Prostate gland (tissue), 2 donors: ENCODE measurements around the gene KCNN4. TPM values are rescaled to one million over a fixed set of nuclear protein-coding genes. Genes with fewer than 3 reads are reported as not detected.
"Not testable (repeated sequence)": the region's sequence is repeated elsewhere in the genome, so short reads cannot be mapped to it uniquely, and the experiment has no call there.

Experiments used
- DNase-seq: peaks from one replicate; pipeline ENCODE4 v3.0.0-alpha.2; 2019; ENCODE audit warnings: low spot score
- H3K27ac ChIP-seq, 2 donors: fragments of 200-600 bp; sonication (generic); 2 replicates each; pipeline ENCODE4 v1.5.1; 2017 to 2019
- H3K27me3 ChIP-seq: fragments of 200-600 bp; sonication (generic); replicated peaks from 2 replicates; pipeline ENCODE4 v1.5.1; 2019; ENCODE audit not compliant: insufficient read depth
- H3K36me3 ChIP-seq, 2 donors: fragments of 200-600 bp; sonication (generic); 1 replicate in 1 of 2; 2 replicates in 1 of 2; pipeline versions ENCODE4 v1.5.1 to v1.8.1; 2017 to 2019
- H3K4me1 ChIP-seq: fragments of 200-600 bp; sonication (generic); replicated peaks from 2 replicates; pipeline ENCODE4 v1.5.1; 2019
- H3K4me3 ChIP-seq, 2 donors: fragments of 200-600 bp; sonication (generic); 2 replicates each; pipeline ENCODE4 v1.5.1; 2017 to 2019
- H3K9me3 ChIP-seq: fragments of 200-600 bp; sonication (generic); 2 replicates; pipeline ENCODE4 v1.5.1; 2017
- CTCF ChIP-seq, 4 experiments: fragments of 200-600 bp in 2 of 4; fragments of 450-650 bp in 2 of 4; sonication (generic) in 2 of 4; IDR thresholded peaks; 1 replicate in 3 of 4; 2 replicates in 1 of 4; pipeline ENCODE4 v1.5.1; 2016 to 2019; ENCODE audit warnings: antibody characterized with exemption in 4 of 4, mild to moderate bottlenecking in 2 of 4, moderate library complexity in 2 of 4
- POLR2A ChIP-seq: fragments of 450-650 bp; IDR thresholded peaks from one replicate; pipeline ENCODE4 v1.6.1; 2016; ENCODE audit warnings: antibody characterized with exemption, mild to moderate bottlenecking
- POLR2AphosphoS5 ChIP-seq: sonication (generic); formaldehyde crosslinking; IDR thresholded peaks from one replicate; pipeline ENCODE4 v1.6.1; 2017; ENCODE audit warnings: antibody characterized with exemption
- WGBS: methylation state at CpG from one replicate; pipeline ENCODE4 v1.1.5; 2018; 5-methylcytosine and 5-hydroxymethylcytosine counted together
- intact Hi-C: fragments of 100-400 bp; cut with DNase I; formaldehyde crosslinking; loops from one replicate; pipeline ENCODE4 v1.14.2; 2022
- total RNA-seq, 2 donors: library from RNA; depleted of rRNA; stranded (reverse); fragments of >200 nt; gene quantifications; one replicate each; pipeline ENCODE4 v1.1.0, GENCODE V29; 2016

KCNN4 gene
- total RNA-seq, 2 donors from 2014 or later = 65.1 to 86.1 TPM

GRCh38 chr19:43779147-43779819, 1.5 kb downstream of the KCNN4 start:
- H3K4me1 ChIP-seq = peaks cover 3% of the 10 kb centered on the region
- peak overlapping the region; percentile 34 for H3K4me3 ChIP-seq

DNA sequence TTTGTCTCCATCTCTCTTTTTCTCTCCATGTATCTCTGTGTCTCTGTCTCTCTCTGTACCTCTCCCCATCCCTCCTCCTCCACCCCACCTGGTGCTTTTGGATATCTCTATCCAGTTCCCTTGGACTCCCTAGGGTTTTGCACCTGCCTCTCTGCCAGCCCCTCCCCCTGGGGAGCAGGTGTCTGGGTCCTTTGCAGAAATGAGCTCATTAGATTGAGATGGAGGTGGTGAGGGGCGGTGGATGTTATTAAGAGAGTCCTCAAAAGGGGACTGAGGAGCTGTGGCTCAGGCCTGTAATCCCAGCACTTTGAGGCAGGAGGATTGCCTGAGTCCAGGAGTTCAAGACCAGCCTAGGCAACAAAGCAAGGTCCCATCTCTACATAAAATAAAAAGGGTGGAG, 2.1 kb downstream of the KCNN4 start:
- Histone ChIP-seq H3K36me3 (no peaks in the 10 kb centered on the region), H3K9me3 (no peaks in the 10 kb centered on the region), H3K4me1 (peaks cover 3% of the 10 kb centered on the region), H3K27me3 (no peaks in the 10 kb centered on the region), H3K4me3 (peak overlapping the region in 1 of 2 donors; percentile 34), H3K27ac (peak overlapping the region; percentile 75 to 82)
- TF ChIP-seq CTCF (IDR thresholded peaks at IDR 0.05) = no peak
- TF ChIP-seq POLR2AphosphoS5 = no peak
- no peak for TF ChIP-seq POLR2A
- 62% methylated on average over 1 of the region's 1 CpG for WGBS
- DNase-seq = no peak
- intact Hi-C loops = no loop called here

More at GRCh38 chr19:43779147-43779819, 1.5 kb downstream of the KCNN4 start:
- Histone ChIP-seq H3K36me3 (no peaks in the 10 kb centered on the region), H3K27me3 (no peaks in the 10 kb centered on the region), H3K9me3 (no peaks in the 10 kb centered on the region), H3K27ac (peak overlapping the region; percentile 75 to 82)
- 30% methylated on average over 13 of the region's 16 CpGs for WGBS
- TF ChIP-seq POLR2AphosphoS5 (peak; percentile 23), POLR2A (peak; percentile 29), CTCF (IDR thresholded peaks at IDR 0.05) (no peak)
- intact Hi-C loops = no loop called here
- peak; percentile 63 for DNase-seq

GRCh38 chr19:43777163-43777695, 3.5 kb downstream of the KCNN4 start:
- no peak for DNase-seq
- H3K9me3 ChIP-seq = no peaks in the 10 kb centered on the region
- intact Hi-C loops = no loop called here
- peak overlapping the region; percentile 5 to 82 for H3K27ac ChIP-seq
- peaks cover 3% of the 10 kb centered on the region for H3K4me1 ChIP-seq
- H3K36me3 ChIP-seq = no peaks in the 10 kb centered on the region
- no peaks in the 10 kb centered on the region for H3K27me3 ChIP-seq
- no peak overlapping the region for H3K4me3 ChIP-seq
- 8% methylated on average over 4 of the region's 4 CpGs for WGBS
- no peak for TF ChIP-seq CTCF (IDR thresholded peaks at IDR 0.05)
- TF ChIP-seq POLR2A = no peak
- no peak for TF ChIP-seq POLR2AphosphoS5

DNA sequence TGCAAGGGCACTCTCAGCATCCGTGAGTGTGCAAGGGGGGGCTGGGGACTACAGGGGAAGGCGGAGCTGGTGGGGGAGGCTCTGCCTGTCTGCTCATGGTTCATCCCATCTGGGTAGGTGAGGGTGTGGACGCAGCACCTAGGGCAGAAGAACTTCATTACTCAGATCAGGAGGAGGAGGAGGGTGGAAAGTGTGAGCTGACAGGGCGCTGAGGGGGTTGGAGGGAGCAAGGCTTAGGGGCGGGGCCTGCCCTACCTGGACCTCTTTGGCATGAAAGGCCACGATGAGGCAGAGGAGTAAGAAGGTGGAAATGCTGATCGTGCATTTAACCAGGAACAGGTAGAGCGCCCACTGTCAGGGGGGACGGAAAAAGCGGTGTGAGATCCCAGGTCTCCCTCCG, 4.5 kb downstream of the KCNN4 start:
- H3K36me3 ChIP-seq = no peaks in the 10 kb centered on the region
- H3K4me3 ChIP-seq = no peak overlapping the region
- H3K4me1 ChIP-seq = peaks cover 3% of the 10 kb centered on the region
- H3K27me3 ChIP-seq = no peaks in the 10 kb centered on the region
- H3K9me3 ChIP-seq = no peaks in the 10 kb centered on the region
- intact Hi-C loops = no loop called here
- no peak for TF ChIP-seq POLR2A
- H3K27ac ChIP-seq = no peak overlapping the region
- WGBS = 63% methylated on average over 11 of the region's 11 CpGs
- DNase-seq = no peak

DNA sequence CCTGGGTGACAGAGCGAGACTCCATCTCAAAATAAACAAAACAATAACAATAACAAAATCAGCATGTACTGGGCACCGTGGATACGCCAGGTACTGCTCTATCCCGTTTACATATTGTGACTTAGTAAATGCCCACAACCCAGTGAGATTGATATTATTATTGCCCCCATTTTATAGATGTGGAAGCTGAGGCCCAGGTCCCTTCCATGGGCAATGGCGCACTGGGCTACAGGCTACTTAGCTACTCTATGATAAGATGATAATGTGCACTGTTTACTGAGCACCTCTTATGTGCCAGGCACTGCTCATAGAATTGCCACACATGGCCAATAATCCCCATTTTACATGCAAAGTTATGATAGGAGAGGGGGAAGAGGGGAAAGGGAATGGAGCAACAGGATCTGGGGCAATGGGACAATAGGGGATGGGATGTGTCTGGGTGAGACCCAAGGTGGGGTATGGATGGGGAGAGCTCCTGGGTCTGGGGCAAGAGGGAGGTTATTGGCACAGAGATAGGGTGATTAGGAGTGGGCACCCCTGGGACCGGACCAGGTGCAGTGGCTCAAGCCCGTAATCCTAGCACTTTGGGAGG, 5.4 kb downstream of the KCNN4 start:
- Histone ChIP-seq H3K4me1 (peaks cover 3% of the 10 kb centered on the region), H3K27me3 (no peaks in the 10 kb centered on the region), H3K9me3 (no peaks in the 10 kb centered on the region), H3K4me3 (no peak overlapping the region), H3K27ac (no peak overlapping the region), H3K36me3 (no peaks in the 10 kb centered on the region)
- DNase-seq = no peak
- intact Hi-C loops = no loop called here
- TF ChIP-seq POLR2AphosphoS5 = no peak
- no peak for TF ChIP-seq CTCF (IDR thresholded peaks at IDR 0.05)
- no peak for TF ChIP-seq POLR2A
- 94% methylated on average over 7 of the region's 7 CpGs for WGBS

DNA sequence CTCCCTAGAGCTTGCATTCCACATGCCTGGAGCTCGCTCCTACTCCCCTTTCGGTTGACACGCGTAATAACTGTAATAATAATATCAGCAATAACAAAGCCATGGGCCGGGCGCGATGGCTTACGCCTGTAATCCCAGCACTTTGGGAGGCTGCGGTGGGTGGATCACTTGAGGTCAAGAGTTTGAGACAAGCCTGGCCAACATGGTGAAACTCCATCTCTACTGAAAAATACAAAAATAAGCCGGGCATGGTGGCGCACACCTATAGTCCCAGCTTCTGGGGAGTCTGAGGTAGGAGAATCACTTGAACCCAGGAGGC, 5.9 kb downstream of the KCNN4 start:
- H3K27ac ChIP-seq, H3K4me3 ChIP-seq: not testable (repeated sequence)

More for the DNA sequence above, 5.9 kb downstream of the KCNN4 start:
- intact Hi-C loops, H3K9me3 ChIP-seq, H3K36me3 ChIP-seq, H3K4me1 ChIP-seq, H3K27me3 ChIP-seq, DNase-seq: not testable (repeated sequence)
- WGBS = 76% methylated on average over 11 of the region's 11 CpGs
